Loucy (cell line): ENCODE data around the gene L3MBTL4.

Experiments
- EZH2phosphoT487 ChIP-seq: fragments of 200-600 bp; IDR thresholded peaks from 2 replicates; pipeline ENCODE4 v1.6.1; 2018; ENCODE audit warnings: antibody characterized with exemption, mild to moderate bottlenecking, moderate library complexity, borderline replicate concordance
- TF ChIP-seq, protein P1 (sequence below): fragments of 200-600 bp; sonication (generic); conservative IDR thresholded peaks from 2 replicates; pipeline ENCODE4 v1.5.1; 2014; ENCODE audit warnings: mild to moderate bottlenecking, antibody characterized with exemption, low read length

DNA sequence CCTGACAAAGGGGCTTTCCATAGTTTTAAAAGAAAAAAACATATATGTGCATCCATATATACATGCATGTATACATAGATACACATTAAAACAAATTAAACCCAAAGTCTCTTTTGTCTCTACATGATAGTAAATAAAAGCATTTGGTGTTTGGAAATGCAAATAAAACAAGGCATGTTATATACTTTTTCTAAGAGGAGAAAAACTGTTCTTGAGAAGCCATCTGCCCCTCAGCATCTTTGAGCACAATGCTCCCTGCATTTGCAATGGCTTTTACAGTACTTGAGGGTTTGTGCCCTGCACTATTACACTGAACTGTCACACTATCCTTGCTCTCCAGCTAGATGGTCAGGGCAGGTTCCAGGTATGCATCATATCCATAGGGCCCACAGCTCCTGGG lies 210.2 kb downstream of the L3MBTL4 start:
- TF ChIP-seq, protein P1, sequence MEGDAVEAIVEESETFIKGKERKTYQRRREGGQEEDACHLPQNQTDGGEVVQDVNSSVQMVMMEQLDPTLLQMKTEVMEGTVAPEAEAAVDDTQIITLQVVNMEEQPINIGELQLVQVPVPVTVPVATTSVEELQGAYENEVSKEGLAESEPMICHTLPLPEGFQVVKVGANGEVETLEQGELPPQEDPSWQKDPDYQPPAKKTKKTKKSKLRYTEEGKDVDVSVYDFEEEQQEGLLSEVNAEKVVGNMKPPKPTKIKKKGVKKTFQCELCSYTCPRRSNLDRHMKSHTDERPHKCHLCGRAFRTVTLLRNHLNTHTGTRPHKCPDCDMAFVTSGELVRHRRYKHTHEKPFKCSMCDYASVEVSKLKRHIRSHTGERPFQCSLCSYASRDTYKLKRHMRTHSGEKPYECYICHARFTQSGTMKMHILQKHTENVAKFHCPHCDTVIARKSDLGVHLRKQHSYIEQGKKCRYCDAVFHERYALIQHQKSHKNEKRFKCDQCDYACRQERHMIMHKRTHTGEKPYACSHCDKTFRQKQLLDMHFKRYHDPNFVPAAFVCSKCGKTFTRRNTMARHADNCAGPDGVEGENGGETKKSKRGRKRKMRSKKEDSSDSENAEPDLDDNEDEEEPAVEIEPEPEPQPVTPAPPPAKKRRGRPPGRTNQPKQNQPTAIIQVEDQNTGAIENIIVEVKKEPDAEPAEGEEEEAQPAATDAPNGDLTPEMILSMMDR: no peak
- no peak for TF ChIP-seq EZH2phosphoT487
